GM18519 (cell line): Measurements from ENCODE around the gene SCGB1A1.

Experiments used
- ATAC-seq: cut with Tn5 transposase; IDR thresholded peaks from one replicate; pipeline ENCODE4 v1.9.1; 2021; ENCODE audit warnings: mild to moderate bottlenecking, moderate library complexity; ENCODE audit not compliant: unreplicated experiment, low FRiP score

Gene SCGB1A1

GRCh38 chr11:62472063-62472884, 53.4 kb downstream of the SCGB1A1 start:
- no peak for ATAC-seq
